Mammary epithelial cell (primary cell): ENCODE measurements around the gene MKLN1.

Source experiments
- CTCF ChIP-seq, 2 donors: IDR thresholded peaks in 1 of 2; conservative IDR thresholded peaks in 1 of 2; 2 replicates each; pipeline ENCODE4 v1.5.1; 2011 to 2012; ENCODE audit warnings: inconsistent platforms in 2 of 2, low read length in 2 of 2, mild to moderate bottlenecking in 2 of 2, control low read depth in 1 of 2, low read depth in 1 of 2; ENCODE audit not compliant: insufficient read depth in 1 of 2; ENCODE audit errors: extremely low read depth in 1 of 2
- EZH2 ChIP-seq: IDR thresholded peaks from 2 replicates; pipeline ENCODE4 v1.6.1; 2012; ENCODE audit warnings: low read length, inconsistent platforms, borderline replicate concordance

- TF ChIP-seq CTCF (conservative IDR thresholded peaks at IDR 0.05 in 1 of 2, IDR thresholded peaks at IDR 0.05 in 1 of 2; ENCODE audit: extremely low read depth in 1 of 2, insufficient read depth in 1 of 2, low read depth in 1 of 2, low read length in 2 of 2) = no peak
- TF ChIP-seq EZH2 = no peak
Measured at GRCh38 chr7:131495669-131496498, 168.2 kb downstream of the MKLN1 start.
